ENCODE measurements around the gene TBCB.
"Not testable (repeated sequence)": the region's sequence is repeated elsewhere in the genome, so short reads cannot be mapped to it uniquely, and the experiment has no call there.

Gene TBCB

GRCh38 chr19:36173846-36174245 lies 58.6 kb downstream of the TBCB start:
- not testable (repeated sequence) for DNase-seq (ENCODE audit: low spot score)

Measured in kidney capillary endothelial cell (primary cell).